H9 (cell line): Measurements from ENCODE around the gene ABCA12. TPM values are rescaled to one million over a fixed set of nuclear protein-coding genes. Genes with fewer than 3 reads are reported as not detected.

Experiments
- DNase-seq: peaks from one replicate; pipeline ENCODE4 v3.0.0-alpha.2; 2017
- H2AFZ ChIP-seq: one replicate; pipeline ENCODE4 v1.6.1; 2013; ENCODE audit warnings: mild to moderate bottlenecking, low read length, control low read depth, moderate library complexity
- H2AK5ac ChIP-seq: 2 replicates; pipeline ENCODE4 v1.6.1; 2013; ENCODE audit warnings: low read length, control low read depth, mixed read lengths; ENCODE audit not compliant: insufficient read length
- H2BK120ac ChIP-seq: one replicate; pipeline ENCODE4 v1.6.1; 2013; ENCODE audit warnings: low read depth, mild to moderate bottlenecking, low read length, control low read depth, inconsistent platforms; ENCODE audit not compliant: poor library complexity, severe bottlenecking
- H2BK12ac ChIP-seq: 2 replicates; pipeline ENCODE4 v1.6.1; 2013; ENCODE audit warnings: low read length, control low read depth, mixed read lengths, low read depth; ENCODE audit not compliant: insufficient read length
- H2BK15ac ChIP-seq: 2 replicates; pipeline ENCODE4 v1.6.1; 2013; ENCODE audit warnings: low read depth, low read length, control low read depth
- H2BK20ac ChIP-seq: one replicate; pipeline ENCODE4 v1.6.1; 2013; ENCODE audit warnings: low read depth, mild to moderate bottlenecking, low read length, control low read depth, inconsistent platforms; ENCODE audit not compliant: poor library complexity, severe bottlenecking
- H2BK5ac ChIP-seq: 2 replicates; pipeline ENCODE4 v1.6.1; 2013; ENCODE audit warnings: low read length, control low read depth, mixed read lengths; ENCODE audit not compliant: insufficient read length
- H3K14ac ChIP-seq: 2 replicates; pipeline ENCODE4 v1.6.1; 2013; ENCODE audit warnings: low read length, control low read depth; ENCODE audit not compliant: insufficient read depth
- H3K18ac ChIP-seq: 2 replicates; pipeline ENCODE4 v1.6.1; 2013; ENCODE audit warnings: low read depth, mild to moderate bottlenecking, mixed read lengths, low read length, control low read depth; ENCODE audit not compliant: insufficient read length
- H3K23ac ChIP-seq: 2 replicates; pipeline ENCODE4 v1.6.1; 2013; ENCODE audit warnings: low read length, control low read depth, mixed read lengths, low read depth; ENCODE audit not compliant: insufficient read length
- H3K23me2 ChIP-seq: 2 replicates; pipeline ENCODE4 v1.6.1; 2013; ENCODE audit warnings: low read depth, mild to moderate bottlenecking, mixed read lengths, low read length, control low read depth; ENCODE audit not compliant: insufficient read length, poor library complexity, severe bottlenecking
- H3K27ac ChIP-seq: 2 replicates; pipeline ENCODE4 v1.5.1; 2013; ENCODE audit warnings: low read length, control low read depth, mixed read lengths, low read depth; ENCODE audit not compliant: insufficient read length
- H3K27me3 ChIP-seq: 2 replicates; pipeline ENCODE4 v1.6.1; 2013; ENCODE audit warnings: low read length, control low read depth, inconsistent platforms; ENCODE audit not compliant: insufficient read depth
- H3K4ac ChIP-seq: 2 replicates; pipeline ENCODE4 v1.6.1; 2013; ENCODE audit warnings: low read depth, mild to moderate bottlenecking, control low read depth, inconsistent platforms, low read length, moderate library complexity
- H3K4me1 ChIP-seq: 2 replicates; pipeline ENCODE4 v1.6.1; 2013; ENCODE audit warnings: low read length, control low read depth, inconsistent platforms; ENCODE audit not compliant: insufficient read depth
- H3K4me2 ChIP-seq: 2 replicates; pipeline ENCODE4 v1.6.1; 2013; ENCODE audit warnings: low read length, control low read depth, mixed read lengths; ENCODE audit not compliant: insufficient read length, insufficient read depth
- H3K56ac ChIP-seq: 2 replicates; pipeline ENCODE4 v1.6.1; 2013; ENCODE audit warnings: low read depth, mild to moderate bottlenecking, mixed read lengths, low read length, control low read depth; ENCODE audit not compliant: insufficient read length
- H3K79me1 ChIP-seq: 2 replicates; pipeline ENCODE4 v1.6.1; 2013; ENCODE audit warnings: low read depth, mild to moderate bottlenecking, moderate library complexity, low read length, control low read depth, inconsistent platforms; ENCODE audit not compliant: insufficient read depth, poor library complexity, severe bottlenecking
- H3K79me2 ChIP-seq: 2 replicates; pipeline ENCODE4 v1.6.1; 2013; ENCODE audit warnings: low read length, control low read depth, inconsistent platforms; ENCODE audit not compliant: insufficient read depth
- H3K9ac ChIP-seq: 2 replicates; pipeline ENCODE4 v1.6.1; 2013; ENCODE audit warnings: low read length, control low read depth, mixed read lengths; ENCODE audit not compliant: insufficient read length; ENCODE audit errors: extremely low read depth
- H3K9me3 ChIP-seq: one replicate; pipeline ENCODE4 v1.6.1; 2013; ENCODE audit warnings: low read depth, low read length, inconsistent platforms; ENCODE audit not compliant: control insufficient read depth
- H3T11ph ChIP-seq: one replicate; pipeline ENCODE4 v1.6.1; 2013; ENCODE audit warnings: mild to moderate bottlenecking, low read length, control low read depth, inconsistent platforms
- H4K20me1 ChIP-seq: one replicate; pipeline ENCODE4 v1.6.1; 2013; ENCODE audit not compliant: control insufficient read depth, insufficient read length, insufficient read depth
- H4K5ac ChIP-seq: 2 replicates; pipeline ENCODE4 v1.6.1; 2013; ENCODE audit warnings: low read depth, mild to moderate bottlenecking, mixed read lengths, low read length, control low read depth; ENCODE audit not compliant: insufficient read length
- H4K8ac ChIP-seq: replicated peaks from 2 replicates; pipeline ENCODE4 v1.6.1; 2013; ENCODE audit warnings: low read length, control low read depth, mixed read lengths, low read depth; ENCODE audit not compliant: insufficient read length
- H4K91ac ChIP-seq: 2 replicates; pipeline ENCODE4 v1.6.1; 2013; ENCODE audit warnings: low read depth, mild to moderate bottlenecking, moderate library complexity, mixed read lengths, low read length, control low read depth; ENCODE audit not compliant: insufficient read length
- H3K27ac Mint-ChIP-seq, 3 experiments: 2 replicates in 2 of 3; 3 replicates in 1 of 3; pipeline ENCODE4 v1.8.0; 2020 to 2021; ENCODE audit warnings: mixed read lengths in 3 of 3, mild to moderate bottlenecking in 1 of 3, moderate library complexity in 1 of 3
- H3K27me3 Mint-ChIP-seq: 2 replicates; pipeline ENCODE4 v1.8.0; 2021; ENCODE audit warnings: low read depth, mild to moderate bottlenecking, moderate library complexity, mixed read lengths
- H3K36me3 Mint-ChIP-seq, 3 experiments: 2 replicates in 2 of 3; 3 replicates in 1 of 3; pipeline ENCODE4 v1.8.0; 2020 to 2021; ENCODE audit warnings: low read depth in 3 of 3, mixed read lengths in 3 of 3; ENCODE audit not compliant: insufficient read depth in 1 of 3
- H3K4me1 Mint-ChIP-seq, 2 experiments: 2 replicates each; pipeline ENCODE4 v1.8.0; 2020; ENCODE audit warnings: mixed read lengths in 2 of 2
- H3K4me3 Mint-ChIP-seq, 2 experiments: 2 replicates in 1 of 2; 3 replicates in 1 of 2; pipeline ENCODE4 v1.8.0; 2020 to 2021; ENCODE audit warnings: mild to moderate bottlenecking in 2 of 2, mixed read lengths in 2 of 2, moderate library complexity in 1 of 2
- H3K9me3 Mint-ChIP-seq, 2 experiments: 2 replicates in 1 of 2; 3 replicates in 1 of 2; pipeline ENCODE4 v1.8.0; 2020; ENCODE audit warnings: mild to moderate bottlenecking in 2 of 2, mixed read lengths in 2 of 2, moderate library complexity in 1 of 2
- CTCF ChIP-seq: fragments of 200-600 bp; sonication (generic); conservative IDR thresholded peaks from 3 replicates; pipeline ENCODE4 v1.8.0; 2021; ENCODE audit warnings: antibody characterized with exemption, mild to moderate bottlenecking
- WGBS: extraction: QIAGEN DNeasy Blood & Tissue Kit; methylation state at CpG from one replicate; pipeline ENCODE4 v1.1.7; 2013; ENCODE audit warnings: missing lambda C conversion rate, low lambda C conversion rate, mixed read lengths; ENCODE audit not compliant: insufficient read length; ENCODE audit errors: extremely low coverage; 5-methylcytosine and 5-hydroxymethylcytosine counted together
- total RNA-seq: library from RNA; stranded (reverse); gene quantifications from 2 replicates; pipeline ENCODE4 v1.2.1, GENCODE V29; 2021

Gene ABCA12
- total RNA-seq, 1 experiment from 2014 or later = not detected

- H2BK20ac ChIP-seq = no peak overlapping the region
- no peak overlapping the region for H3T11ph ChIP-seq
- no peaks in the 10 kb centered on the region for H4K20me1 ChIP-seq
- H3K9ac ChIP-seq = no peak overlapping the region
- no peak overlapping the region for H2BK5ac ChIP-seq
- H2BK15ac ChIP-seq = no peak overlapping the region
- H2AK5ac ChIP-seq = no peak overlapping the region
- no CpG with 5 or more reads among the region's 3 CpGs for WGBS
- no peaks in the 10 kb centered on the region for H3K4me1 Mint-ChIP-seq
- no peak overlapping the region for H4K5ac ChIP-seq
- H3K56ac ChIP-seq = no peak overlapping the region
- H4K8ac ChIP-seq = no peak overlapping the region
- no peak for TF ChIP-seq CTCF
- no peak overlapping the region for H2BK120ac ChIP-seq
- H3K4me1 ChIP-seq = no peaks in the 10 kb centered on the region
- no peak overlapping the region for H3K27ac Mint-ChIP-seq
- no peaks in the 10 kb centered on the region for H3K79me2 ChIP-seq
- no peaks in the 10 kb centered on the region for H3K9me3 Mint-ChIP-seq
- no peak overlapping the region for H2AFZ ChIP-seq
- H3K14ac ChIP-seq = no peak overlapping the region
- no peak overlapping the region for H3K4me2 ChIP-seq
- H3K36me3 Mint-ChIP-seq = no peaks in the 10 kb centered on the region
- no peaks in the 10 kb centered on the region for H3K79me1 ChIP-seq
- H3K27me3 Mint-ChIP-seq = no peaks in the 10 kb centered on the region
- no peak for DNase-seq
- H3K23ac ChIP-seq = no peak overlapping the region
- no peaks in the 10 kb centered on the region for H3K23me2 ChIP-seq
- H4K91ac ChIP-seq = no peak overlapping the region
- H3K27me3 ChIP-seq = no peaks in the 10 kb centered on the region
- H3K9me3 ChIP-seq = no peaks in the 10 kb centered on the region
- H3K4me3 Mint-ChIP-seq = no peak overlapping the region
- no peak overlapping the region for H3K4ac ChIP-seq
- no peak overlapping the region for H3K18ac ChIP-seq
- H3K27ac ChIP-seq = no peak overlapping the region
- no peak overlapping the region for H2BK12ac ChIP-seq
Measured at GRCh38 chr2:215110918-215111317, 27.5 kb downstream of the ABCA12 start.
